H1 (cell line): ENCODE data around the gene SDF2L1. TPM values are rescaled to one million over a fixed set of nuclear protein-coding genes. Genes with fewer than 3 reads are reported as not detected.

Source experiments
- EGR1 ChIP-seq: IDR thresholded peaks from 2 replicates; pipeline ENCODE4 v1.6.1; 2011; ENCODE audit warnings: low read depth, low read length, borderline replicate concordance
- HDAC6 ChIP-seq: IDR thresholded peaks from one replicate; pipeline ENCODE4 v1.7.1; 2012; ENCODE audit warnings: low read depth, mild to moderate bottlenecking, inconsistent platforms, low read length, moderate library complexity
- JUN ChIP-seq: IDR thresholded peaks from 2 replicates; pipeline ENCODE4 v1.6.1; 2011; ENCODE audit warnings: low read depth, mild to moderate bottlenecking, improper control_type of control experiment, low read length
- KDM1A ChIP-seq: fragments of 200-600, 300-600 bp; sonication (generic); IDR thresholded peaks from 2 replicates; pipeline ENCODE4 v1.7.1; 2016; ENCODE audit warnings: mild to moderate bottlenecking, low read length, borderline replicate concordance
- NANOG ChIP-seq: IDR thresholded peaks from 2 replicates; pipeline ENCODE4 v1.6.1; 2011; ENCODE audit warnings: low read length, low read depth, mild to moderate bottlenecking, inconsistent platforms; ENCODE audit not compliant: insufficient read depth, poor library complexity, severe bottlenecking
- POLR2A ChIP-seq, 2 experiments: IDR thresholded peaks; 1 replicate in 1 of 2; 2 replicates in 1 of 2; pipeline ENCODE4 v1.6.1; 2011; ENCODE audit warnings: low read depth in 2 of 2, low read length in 2 of 2, mild to moderate bottlenecking in 2 of 2; ENCODE audit errors: control extremely low read depth in 1 of 2
- SUZ12 ChIP-seq: fragments of 200-600 bp; sonication (generic); IDR thresholded peaks from 2 replicates; pipeline ENCODE4 v1.6.1; 2012; ENCODE audit warnings: mild to moderate bottlenecking, inconsistent platforms, low read length, moderate library complexity, mixed read lengths
- YY1 ChIP-seq: IDR thresholded peaks from 2 replicates; pipeline ENCODE4 v1.6.1; 2011; ENCODE audit warnings: low read depth, mild to moderate bottlenecking, low read length
- polyA plus RNA-seq, 7 experiments: library from polyadenylated mRNA; depleted of rRNA in 3 of 7; stranded (reverse) in 5 of 7; unstranded in 2 of 7; fragments of >200 nt in 5 of 7; fragments of 200-250 nt in 2 of 7; gene quantifications; 1 replicate in 5 of 7; 2 replicates in 1 of 7; 4 replicates in 1 of 7; pipeline versions ENCODE4 v1.2.1 to v1.2.3, GENCODE V29; 2011 to 2013; ENCODE audit warnings: missing spikeins in 2 of 7, mixed read lengths in 2 of 7
- total RNA-seq: library from RNA; stranded (reverse); fragmentation: NEBNext Ultra II Directional; extraction: Animal tissue kit (Norgen Biotek cat#: 25700); gene quantifications from 2 replicates; pipeline ENCODE4 v1.2.1, GENCODE V29; 2021

Gene SDF2L1
- total and polyA plus RNA-seq, 2 of the 8 experiments (the other 6 are each of a cell fraction or from before 2014, with no cell fraction given) = 51.1 to 59.6 TPM

DNA sequence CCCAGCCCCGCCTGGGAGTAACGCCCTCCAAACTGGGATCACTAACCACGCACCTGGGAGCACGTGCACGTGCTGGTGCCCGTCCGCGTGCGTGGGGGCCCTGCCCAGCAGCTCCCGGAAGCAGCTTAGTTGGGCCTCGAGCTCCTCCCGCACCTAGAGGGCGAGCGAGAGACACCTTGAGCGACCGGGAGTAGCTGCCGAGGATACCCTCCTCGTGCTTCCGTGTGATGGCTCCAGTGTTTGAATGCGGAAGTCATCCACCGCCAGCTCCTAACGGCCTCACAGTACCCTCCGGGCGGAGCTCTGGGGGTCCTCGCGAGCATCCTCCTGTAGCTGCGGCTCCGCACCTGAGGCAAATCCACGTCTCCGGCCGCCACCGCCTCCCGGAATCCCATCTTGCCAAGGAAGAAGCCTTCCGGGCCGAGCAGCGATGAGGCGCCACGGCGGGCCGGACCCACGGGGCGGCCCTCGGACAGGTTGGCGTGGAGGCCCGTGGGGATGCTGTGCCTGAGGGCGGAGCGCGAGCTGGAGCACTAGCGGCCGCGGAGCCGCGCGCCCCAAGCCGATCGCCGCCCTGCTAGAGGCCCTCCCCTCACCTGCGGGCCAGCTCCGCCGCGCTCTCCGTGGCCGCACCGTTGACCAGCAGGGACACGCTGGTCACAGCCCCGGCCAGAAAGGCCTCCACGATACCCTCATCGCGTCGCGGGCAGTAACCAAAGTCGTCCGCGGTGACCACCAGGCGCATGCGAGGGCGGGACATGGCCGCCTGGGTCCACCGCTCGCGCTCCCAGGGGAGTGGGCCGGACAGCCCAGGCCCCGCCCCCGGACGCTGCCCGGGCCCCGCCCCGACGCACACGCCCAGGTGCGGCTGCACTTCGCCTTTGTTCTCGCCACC, 12.6 kb upstream of the SDF2L1 start, which contains the start of gene YDJC (continued):
- no peak for TF ChIP-seq NANOG
- TF ChIP-seq YY1 = peak; percentile 58; the same call in 1 of the 2 replicates
- TF ChIP-seq KDM1A = peak; percentile 56; the same call in 1 of the 2 replicates
- TF ChIP-seq HDAC6 = no peak
- TF ChIP-seq JUN = no peak
- TF ChIP-seq POLR2A (IDR thresholded peaks at IDR 0.05; ENCODE audit: control extremely low read depth in 1 of 2, low read depth in 2 of 2, low read length in 2 of 2) = peak in 1 of 2 experiments; percentile 82; a peak in 2 of 3 replicates
- no peak for TF ChIP-seq SUZ12
- 0 out of 2 replicates have a peak, but pooled peaks have one; percentile 26 for TF ChIP-seq EGR1
